ENCODE measurements around the gene MAGEA12.
"Not testable (repeated sequence)": the region's sequence is repeated elsewhere in the genome, so short reads cannot be mapped to it uniquely, and the experiment has no call there.

MAGEA12 gene

DNA sequence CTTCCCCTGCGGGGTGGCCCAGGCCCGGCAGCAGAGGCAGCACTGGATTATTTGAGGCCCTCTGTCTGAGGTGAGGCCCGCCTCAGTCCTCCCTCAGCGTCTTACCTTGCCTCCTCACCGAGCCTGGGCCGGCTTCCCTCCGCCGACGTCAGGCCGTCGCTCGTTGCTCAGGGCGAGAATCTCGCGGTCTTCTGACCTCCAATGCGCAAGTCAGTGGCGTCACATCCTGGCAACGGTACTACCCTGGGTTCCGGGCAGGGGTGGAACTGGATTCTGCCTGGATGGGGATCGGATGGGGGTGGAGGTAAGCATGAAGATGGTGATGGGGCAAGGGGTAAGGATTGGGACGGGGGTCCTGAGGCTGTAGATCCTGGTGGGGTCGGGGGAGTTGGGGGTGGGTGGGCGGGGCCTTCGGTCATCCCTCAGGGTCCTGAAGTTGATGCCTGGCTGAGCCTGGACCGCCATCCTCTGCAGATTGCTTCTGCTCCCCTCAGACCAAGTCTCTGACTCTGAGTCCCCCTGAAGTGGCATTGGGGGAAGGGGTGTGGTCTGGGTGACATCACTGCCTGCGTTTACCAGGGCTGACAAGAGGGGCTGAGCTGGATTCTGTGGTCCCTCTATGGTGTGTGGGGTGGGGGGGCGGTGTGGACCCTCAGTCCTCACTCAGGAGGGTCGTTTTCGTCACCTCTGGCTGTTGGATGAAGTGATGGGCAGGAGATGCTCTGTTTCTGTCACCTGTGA, 36.2 kb downstream of the MAGEA12 start, which contains the start of gene MAGEA6:
MAGEA6 (minus strand) TSS at position 141 of the 741 bp plus-strand sequence. CDS start 2,039 bp downstream, outside the sequence.
- DNase-seq, result not testable (repeated sequence)

DNA sequence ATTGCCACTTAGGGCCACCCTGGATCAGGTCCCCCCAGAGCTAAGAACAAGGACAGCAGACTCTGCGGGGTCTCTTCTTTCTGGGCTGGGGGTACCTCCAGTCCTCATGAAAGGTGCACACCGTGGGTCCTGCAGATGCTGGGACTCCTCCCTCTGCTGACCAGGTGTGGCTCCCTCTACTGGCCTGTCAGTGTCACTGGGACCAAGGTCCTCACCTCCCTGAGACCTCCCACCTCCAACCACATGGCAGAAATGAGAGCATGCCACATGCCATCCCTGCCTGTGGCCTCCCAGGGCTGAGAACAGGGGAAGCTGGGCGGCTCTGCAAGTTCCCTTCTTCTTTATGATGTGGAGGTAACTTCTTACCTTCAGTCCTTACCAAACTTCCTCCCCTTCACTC, 53.5 kb downstream of the MAGEA12 start:
- not testable (repeated sequence) for DNase-seq
